ENCODE data around the gene CDC6.

CDC6 gene

GRCh38 chr17:40312131-40312731, 24.6 kb downstream of the CDC6 start:
- no peak for DNase-seq

DNA sequence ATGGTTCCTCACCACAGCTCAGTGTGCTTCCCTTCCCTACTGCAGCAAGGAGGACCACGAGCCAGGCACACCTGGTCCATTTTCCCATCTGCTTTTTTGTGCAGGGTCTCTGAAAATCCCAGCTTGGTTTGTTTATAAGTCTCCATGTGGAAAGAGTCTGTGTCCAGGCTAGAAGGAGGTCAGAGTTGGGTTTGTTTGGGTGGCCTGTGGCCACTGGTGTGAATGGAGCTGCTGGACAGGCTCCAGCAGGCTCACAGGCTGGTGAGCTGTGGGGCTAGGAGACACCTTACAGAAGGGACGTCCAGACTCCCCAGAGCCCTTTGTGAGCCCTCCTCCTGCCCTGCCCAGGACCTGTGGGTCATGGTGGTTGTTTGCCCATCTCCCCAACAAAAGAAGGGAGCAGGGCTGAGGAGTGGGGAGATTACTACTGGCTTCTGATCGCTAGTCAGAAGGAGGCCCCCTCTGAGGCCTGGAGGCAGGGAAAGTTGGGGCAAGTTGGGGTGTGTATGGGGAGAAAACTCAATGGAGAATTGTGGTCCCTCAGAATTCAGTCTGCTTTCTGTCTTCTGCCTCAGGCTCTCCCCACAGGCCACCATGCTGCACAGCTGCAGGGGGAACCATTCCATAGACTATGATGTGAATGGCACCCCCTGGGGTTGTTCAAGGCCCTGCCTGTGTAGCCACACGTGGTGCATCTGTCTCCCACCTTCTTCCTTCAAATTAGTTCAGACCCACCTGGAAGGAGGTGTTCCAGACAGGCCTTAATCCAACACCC, 25.4 kb downstream of the CDC6 start:
- DNase-seq, result no peak

- DNase-seq, result no peak
Measured at GRCh38 chr17:40313668-40314583, 26.2 kb downstream of the CDC6 start.

GRCh38 chr17:40314584-40314956, 26.9 kb downstream of the CDC6 start:
- DNase-seq, result peak; percentile 26

GRCh38 chr17:40315206-40315605, 27.5 kb downstream of the CDC6 start:
- no peak for DNase-seq

- DNase-seq, result no peak
Measured at GRCh38 chr17:40315678-40316570, 28.2 kb downstream of the CDC6 start.

- DNase-seq, result no peak
Measured at GRCh38 chr17:40316571-40317344, 29.1 kb downstream of the CDC6 start.

DNA sequence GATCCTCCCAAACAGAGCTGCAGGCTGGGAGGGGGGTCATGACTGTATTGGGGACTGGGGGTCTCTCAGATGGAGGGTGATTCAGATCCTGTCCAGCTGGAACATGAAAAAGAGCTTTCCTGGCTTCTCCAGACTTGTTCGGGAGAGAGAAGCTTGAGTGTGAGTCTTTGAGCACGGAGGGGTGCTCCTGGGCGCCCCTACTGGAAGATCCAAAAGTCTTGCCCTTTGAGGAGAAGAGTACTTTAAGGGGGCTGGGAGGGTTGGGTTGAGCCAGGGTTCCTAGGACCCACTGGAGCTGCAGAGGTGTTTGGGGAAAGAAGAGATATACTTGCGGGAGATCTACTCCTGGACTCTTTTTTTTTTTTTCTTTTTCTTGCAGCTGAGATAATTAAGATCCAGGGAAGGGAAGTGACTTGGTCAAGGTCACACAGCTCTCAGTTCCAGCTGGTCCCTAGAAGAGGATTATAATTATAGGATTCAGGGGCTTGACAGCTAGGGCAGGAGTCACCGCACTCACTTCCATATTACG, 29.7 kb downstream of the CDC6 start:
- peak; percentile 41 for DNase-seq

DNA sequence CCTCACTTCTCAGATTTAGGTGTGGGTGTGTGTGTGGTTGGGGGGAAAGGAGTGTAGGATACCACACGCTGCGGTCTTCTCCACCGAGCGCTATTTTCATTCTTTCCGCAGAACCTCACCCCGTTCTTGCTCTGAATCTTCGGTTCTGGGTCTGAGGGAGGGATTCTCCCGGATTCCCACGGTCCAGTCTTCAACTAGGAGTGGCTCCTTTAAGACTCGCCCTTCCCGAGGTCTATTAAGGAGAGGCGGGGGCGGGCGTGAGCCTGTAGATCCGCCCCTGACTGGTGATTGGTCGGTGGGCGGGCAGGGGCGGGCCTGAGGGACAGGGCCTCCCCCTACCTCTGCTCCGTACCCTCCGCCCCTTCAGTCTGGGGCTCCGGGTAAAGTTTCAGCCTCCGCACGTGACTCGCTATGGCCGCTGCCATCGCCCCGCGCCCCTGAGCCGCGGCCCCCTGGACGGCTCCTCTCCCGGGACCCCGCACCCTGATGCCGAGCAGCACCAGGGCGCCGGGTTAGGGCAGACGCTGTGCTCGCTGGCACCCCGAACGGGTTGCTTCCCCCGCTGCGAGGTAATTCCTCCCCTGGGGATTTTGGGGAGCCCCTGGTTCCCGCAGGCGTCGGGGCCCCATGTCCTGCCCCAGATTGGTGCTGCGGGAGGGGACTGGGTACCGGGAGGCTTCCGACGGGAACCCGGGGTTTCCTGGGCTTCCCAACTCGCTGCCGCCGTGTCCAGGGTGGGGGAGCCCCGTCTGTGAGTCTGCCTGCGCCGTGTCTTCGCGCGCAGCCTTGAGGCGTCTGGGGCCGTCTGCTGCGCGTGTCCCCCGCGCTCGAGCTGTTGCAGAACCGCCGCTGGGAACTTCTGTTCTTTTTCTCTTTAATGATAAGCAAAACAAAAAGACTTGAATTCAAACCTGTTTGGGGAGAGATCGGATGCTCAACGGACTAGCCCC, 30.5 kb downstream of the CDC6 start:
- peak; percentile 91 for DNase-seq

DNA sequence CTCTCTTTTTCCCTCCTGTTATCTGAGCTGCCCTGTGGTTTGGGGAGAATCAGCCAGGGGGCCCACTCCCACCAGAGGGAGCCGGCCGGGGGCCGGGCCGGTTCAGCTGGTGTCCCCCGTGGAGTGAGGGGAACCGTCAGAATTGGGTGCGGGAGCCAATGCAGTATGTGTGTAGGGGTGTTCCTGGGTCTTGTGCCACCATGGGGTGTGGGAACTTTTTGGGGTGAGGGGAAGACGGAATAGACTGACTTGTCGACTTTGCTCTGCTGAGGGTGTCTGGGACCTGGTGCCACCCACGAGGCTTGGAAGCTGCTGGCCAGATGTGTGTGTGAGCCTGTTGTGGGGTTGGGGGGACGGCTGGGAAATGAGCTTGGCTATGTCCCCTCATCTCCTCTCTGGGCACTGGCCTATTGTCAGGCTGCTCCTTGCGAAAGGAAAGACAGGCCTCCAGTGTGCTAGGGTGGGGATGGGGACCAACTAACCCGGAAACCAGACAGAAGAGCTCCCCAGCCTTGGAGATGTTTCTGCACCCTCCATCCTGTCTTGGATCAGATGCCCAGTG, 31.2 kb downstream of the CDC6 start:
- no peak for DNase-seq

- DNase-seq, result no peak
Measured at GRCh38 chr17:40319651-40320540, 32.2 kb downstream of the CDC6 start.

DNA sequence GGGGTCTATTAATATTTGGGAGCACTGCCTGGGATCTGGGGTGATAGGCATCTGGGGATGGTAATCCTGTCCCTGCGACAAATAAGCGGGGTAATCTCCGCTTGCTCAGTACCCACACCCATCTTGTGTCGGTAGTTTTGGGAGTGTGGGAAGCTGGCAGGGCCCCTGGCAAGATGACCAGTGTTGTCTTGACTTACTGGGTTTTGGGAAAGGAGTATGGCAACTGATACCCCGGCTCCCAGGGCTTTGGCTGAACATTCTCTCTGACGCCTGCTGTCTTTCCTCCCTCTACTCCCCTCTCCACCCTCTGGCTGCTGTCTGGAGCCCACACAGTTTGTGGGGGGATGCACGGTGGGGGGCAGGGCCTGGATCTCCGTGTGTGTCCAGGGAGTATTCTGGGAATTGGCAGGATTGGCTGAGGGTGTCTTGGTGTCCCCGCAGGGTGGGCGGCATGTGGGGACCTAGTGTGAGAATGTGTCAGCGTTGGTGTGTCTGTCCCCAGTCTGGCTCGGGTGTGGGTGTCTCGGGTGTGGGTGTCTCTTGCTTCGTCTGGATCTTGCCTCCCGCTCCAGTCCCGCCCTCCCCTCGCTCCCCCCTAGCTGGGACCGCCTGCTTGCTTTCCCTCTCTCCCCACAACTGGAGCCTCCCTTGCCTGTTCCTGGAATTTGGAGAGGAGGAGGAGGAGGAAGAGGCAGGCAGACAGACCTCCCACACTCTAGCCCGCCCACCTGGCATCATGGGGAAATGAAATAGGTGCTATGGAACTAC, 33.3 kb downstream of the CDC6 start:
- no peak for DNase-seq

DNA sequence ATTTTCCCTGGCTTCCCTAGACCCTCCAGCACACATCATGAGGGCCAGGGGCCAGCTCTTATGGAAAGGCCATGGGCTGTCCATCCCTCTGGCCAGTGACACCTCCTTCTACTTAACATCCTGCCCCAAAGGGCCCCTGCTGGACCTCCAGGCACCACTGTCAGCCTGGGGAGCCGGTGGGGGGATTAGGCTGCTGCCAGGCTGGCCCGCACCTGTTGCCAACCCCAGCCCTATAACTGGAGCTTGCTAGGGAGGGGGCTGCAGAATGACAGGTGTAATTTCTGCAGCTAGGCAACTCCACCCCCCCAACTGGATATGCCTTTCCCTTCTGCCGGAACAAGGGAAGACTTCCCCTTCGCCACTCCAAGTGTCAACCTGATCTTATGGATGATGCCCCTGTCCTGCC, 33.8 kb downstream of the CDC6 start:
- no peak for DNase-seq

DNA sequence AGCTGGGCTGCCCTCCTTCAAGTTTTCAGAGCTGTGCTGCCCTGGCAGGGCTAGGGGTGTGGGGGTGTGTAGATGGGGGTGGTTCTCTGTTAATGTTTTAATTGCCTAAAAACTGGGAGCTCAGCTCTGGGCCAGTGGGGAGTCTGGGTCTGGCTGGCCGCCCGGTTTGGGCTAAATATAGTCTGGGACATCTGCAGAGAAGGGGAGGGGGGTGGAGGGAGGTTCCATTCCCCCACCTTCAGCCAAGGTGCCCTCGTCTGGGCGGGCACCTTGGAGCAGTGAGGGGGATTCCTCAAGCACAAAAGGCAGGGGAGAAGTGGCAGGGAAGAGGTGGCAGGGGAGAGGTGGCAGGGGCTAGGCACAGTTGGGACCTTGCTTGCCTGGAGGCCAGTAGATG, 34.3 kb downstream of the CDC6 start:
- no peak for DNase-seq

DNA sequence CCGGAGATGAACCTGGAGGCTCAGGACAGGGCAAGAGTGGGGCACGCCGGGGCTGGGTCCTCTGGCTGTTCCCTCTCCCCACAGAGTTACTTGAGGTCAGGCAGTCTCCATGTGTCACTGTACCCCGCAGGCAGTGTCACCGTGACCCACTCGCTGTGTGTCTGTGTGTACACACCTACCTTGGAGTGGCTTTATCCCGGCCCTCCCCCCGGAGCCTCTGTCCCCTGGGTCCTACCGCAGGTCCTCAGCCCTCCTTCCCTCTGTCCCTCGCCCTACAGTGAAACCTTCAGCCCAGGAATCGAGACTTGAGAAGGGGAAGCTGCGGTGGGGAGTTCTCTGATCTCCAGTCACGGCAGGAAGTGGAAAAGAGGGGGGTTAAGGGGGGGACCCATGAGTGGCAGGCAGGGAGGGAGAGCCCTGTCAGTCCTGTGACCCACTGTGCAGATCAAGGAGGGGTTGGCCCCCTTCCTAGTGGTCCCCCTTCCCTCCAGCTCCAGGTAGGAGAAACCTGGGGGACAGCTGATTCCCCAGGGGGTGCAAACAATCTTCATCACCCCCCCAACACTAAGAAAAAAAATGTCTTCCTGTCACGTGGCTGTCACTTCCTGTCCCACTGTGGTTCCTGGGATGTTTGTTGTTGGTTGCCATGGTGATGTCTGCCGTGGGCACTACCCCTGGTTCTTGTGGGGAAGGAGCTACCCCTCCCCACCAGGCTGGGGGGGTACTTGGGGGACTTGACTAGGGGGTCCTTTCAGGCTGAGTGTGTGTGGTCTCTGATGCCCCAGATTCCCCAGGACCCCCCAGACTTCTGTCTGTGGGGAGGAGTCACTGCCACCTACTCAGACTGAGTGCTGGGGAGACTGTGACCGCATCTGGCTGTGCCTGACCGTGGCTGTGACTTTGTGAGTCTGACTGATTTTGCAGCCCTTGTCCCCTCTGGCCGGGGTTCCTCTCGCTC, 35.0 kb downstream of the CDC6 start:
- DNase-seq, result peak; percentile 96
